ENCODE measurements around the gene SDK1. TPM values are rescaled to one million over a fixed set of nuclear protein-coding genes. Genes with fewer than 3 reads are reported as not detected.

SDK1 gene
- total RNA-seq, 3 donors from 2014 or later (not counting 1 experiment from before 2014, with no cell fraction given), result 0.05 to 0.11 TPM; not detected in 1

DNA sequence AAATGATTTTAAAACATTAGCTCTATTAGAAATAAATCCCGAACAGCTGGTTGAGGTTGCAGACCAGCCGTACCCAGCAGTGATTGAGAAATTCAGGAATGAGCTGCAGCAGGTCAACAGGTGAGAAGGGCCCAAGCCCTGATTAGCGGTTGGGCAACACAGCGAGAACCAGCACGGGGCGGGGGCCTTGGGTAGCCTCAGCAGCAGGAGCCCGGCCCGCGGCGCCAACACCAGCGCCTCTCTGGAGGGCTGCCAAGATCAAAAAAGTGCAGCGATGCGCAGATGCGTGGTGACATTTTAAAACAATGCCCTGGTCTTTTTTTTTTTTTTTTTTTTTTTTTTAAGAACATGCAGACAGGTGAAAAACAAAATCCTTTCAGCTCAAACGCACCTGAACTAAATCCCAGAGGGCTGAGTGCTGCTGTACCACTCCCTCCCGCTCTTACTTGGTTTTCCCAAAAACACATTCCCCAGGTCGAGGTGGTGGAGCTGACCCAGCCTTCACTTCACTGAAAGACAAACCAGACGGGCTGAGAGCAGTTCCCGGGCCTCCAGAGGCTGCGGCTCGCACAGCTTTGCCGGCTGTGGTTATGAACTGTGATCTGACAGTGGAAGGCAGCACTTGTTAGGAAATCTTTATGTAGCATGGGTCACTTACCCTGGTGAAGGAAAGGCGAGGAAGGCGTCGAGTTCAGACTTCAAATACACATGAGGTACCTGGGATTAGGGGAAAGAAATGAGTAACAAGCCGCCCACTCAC lies 579.4 kb downstream of the SDK1 start:
- no peak for ATAC-seq
- TF ChIP-seq, protein P1, sequence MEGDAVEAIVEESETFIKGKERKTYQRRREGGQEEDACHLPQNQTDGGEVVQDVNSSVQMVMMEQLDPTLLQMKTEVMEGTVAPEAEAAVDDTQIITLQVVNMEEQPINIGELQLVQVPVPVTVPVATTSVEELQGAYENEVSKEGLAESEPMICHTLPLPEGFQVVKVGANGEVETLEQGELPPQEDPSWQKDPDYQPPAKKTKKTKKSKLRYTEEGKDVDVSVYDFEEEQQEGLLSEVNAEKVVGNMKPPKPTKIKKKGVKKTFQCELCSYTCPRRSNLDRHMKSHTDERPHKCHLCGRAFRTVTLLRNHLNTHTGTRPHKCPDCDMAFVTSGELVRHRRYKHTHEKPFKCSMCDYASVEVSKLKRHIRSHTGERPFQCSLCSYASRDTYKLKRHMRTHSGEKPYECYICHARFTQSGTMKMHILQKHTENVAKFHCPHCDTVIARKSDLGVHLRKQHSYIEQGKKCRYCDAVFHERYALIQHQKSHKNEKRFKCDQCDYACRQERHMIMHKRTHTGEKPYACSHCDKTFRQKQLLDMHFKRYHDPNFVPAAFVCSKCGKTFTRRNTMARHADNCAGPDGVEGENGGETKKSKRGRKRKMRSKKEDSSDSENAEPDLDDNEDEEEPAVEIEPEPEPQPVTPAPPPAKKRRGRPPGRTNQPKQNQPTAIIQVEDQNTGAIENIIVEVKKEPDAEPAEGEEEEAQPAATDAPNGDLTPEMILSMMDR (IDR thresholded peaks at IDR 0.05), result no peak
- H3K36me3 ChIP-seq (ENCODE audit: control insufficient read depth, insufficient read depth, low read length), result no peaks in the 10 kb centered on the region
- Mint-ChIP-seq H3K9me3 (no peaks in the 10 kb centered on the region), H3K27me3 (ENCODE audit: low read depth in 2 of 2) (peaks cover 9 to 18% of the 10 kb centered on the region in 2 donors), H3K4me1 (no peaks in the 10 kb centered on the region), H3K27ac (no peak overlapping the region), H3K36me3 (no peaks in the 10 kb centered on the region), H3K4me3 (no peak overlapping the region)
- H3K4me1 ChIP-seq (ENCODE audit: control insufficient read depth, insufficient read depth, low read length), result no peaks in the 10 kb centered on the region
- no peaks in the 10 kb centered on the region for H3K9me3 ChIP-seq (ENCODE audit: control insufficient read depth, insufficient read depth, low read length)
- H3K27ac ChIP-seq (ENCODE audit: low read length), result no peak overlapping the region
- DNase-seq, result no peak
- WGBS (ENCODE audit: insufficient coverage), result 89% methylated on average over 26 of the region's 26 CpGs
- no peaks in the 10 kb centered on the region for H3K27me3 ChIP-seq (ENCODE audit: control insufficient read depth, insufficient read depth, low read length)
- intact Hi-C loops (cut with micrococcal nuclease), result no loop called here
- no peak overlapping the region for H3K4me3 ChIP-seq (ENCODE audit: low read length)

DNA sequence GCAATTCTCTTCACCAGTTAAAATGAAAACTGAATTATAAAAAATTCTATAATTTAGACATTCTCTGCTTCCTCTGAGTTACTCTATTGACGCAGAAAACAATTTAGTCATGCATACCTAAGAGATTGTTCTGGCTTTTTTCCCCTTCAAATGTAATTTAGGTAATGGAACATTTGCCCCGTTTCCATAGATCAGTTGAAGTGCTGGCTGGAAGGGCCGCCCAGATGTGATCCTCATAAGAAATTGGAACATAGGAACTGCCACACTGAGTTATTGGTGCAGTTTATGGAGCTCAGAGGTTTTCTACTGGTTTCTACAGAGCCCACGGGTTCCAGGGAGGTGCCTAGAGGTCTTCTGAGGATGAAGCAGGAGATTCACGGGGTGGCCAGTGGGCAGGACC lies 581.7 kb downstream of the SDK1 start:
- Histone ChIP-seq H3K27me3 (ENCODE audit: control insufficient read depth, insufficient read depth, low read length) (no peaks in the 10 kb centered on the region), H3K9me3 (ENCODE audit: control insufficient read depth, insufficient read depth, low read length) (no peaks in the 10 kb centered on the region), H3K27ac (ENCODE audit: low read length) (no peak overlapping the region), H3K36me3 (ENCODE audit: control insufficient read depth, insufficient read depth, low read length) (no peaks in the 10 kb centered on the region), H3K4me3 (ENCODE audit: low read length) (no peak overlapping the region), H3K4me1 (ENCODE audit: control insufficient read depth, insufficient read depth, low read length) (no peaks in the 10 kb centered on the region)
- WGBS (ENCODE audit: insufficient coverage), result 83% methylated on average over 5 of the region's 5 CpGs
- no peak for ATAC-seq
- no peak overlapping the region for H3K4me3 Mint-ChIP-seq
- peaks cover 9 to 15% of the 10 kb centered on the region in 2 donors for H3K27me3 Mint-ChIP-seq (ENCODE audit: low read depth in 2 of 2)
- no peak for DNase-seq
- no peaks in the 10 kb centered on the region for H3K9me3 Mint-ChIP-seq
- no peak overlapping the region for H3K27ac Mint-ChIP-seq
- H3K36me3 Mint-ChIP-seq, result no peaks in the 10 kb centered on the region
- intact Hi-C loops (cut with micrococcal nuclease), result no loop called here
- TF ChIP-seq, protein P1 (IDR thresholded peaks at IDR 0.05), result no peak
- no peaks in the 10 kb centered on the region for H3K4me1 Mint-ChIP-seq

DNA sequence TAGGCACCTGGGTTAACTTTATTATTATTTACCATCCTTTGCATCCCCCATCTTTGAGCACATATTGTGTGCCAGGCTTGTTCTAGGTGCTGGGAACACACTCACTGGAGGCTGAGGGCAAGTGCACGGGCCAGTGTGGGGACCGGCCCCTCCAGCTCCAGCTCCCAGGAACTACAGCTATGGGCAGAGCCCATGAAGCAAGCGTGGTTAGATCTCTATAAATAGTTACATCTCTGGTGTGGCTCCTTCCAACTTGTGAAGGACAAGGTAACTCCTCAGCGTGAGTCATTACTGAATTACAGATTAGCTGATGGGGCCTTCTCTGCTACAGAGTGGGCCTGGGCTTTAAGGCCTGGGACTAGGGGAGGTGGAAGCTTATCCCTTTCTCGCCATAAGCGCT lies 583.5 kb downstream of the SDK1 start:
- Mint-ChIP-seq H3K4me3 (no peak overlapping the region), H3K27me3 (ENCODE audit: low read depth in 2 of 2) (peaks cover 9 to 15% of the 10 kb centered on the region in 2 donors), H3K9me3 (no peaks in the 10 kb centered on the region), H3K27ac (no peak overlapping the region), H3K4me1 (no peaks in the 10 kb centered on the region), H3K36me3 (no peaks in the 10 kb centered on the region)
- no peak for DNase-seq
- Histone ChIP-seq H3K4me1 (ENCODE audit: control insufficient read depth, insufficient read depth, low read length) (no peaks in the 10 kb centered on the region), H3K4me3 (ENCODE audit: low read length) (no peak overlapping the region), H3K9me3 (ENCODE audit: control insufficient read depth, insufficient read depth, low read length) (no peaks in the 10 kb centered on the region), H3K27ac (ENCODE audit: low read length) (no peak overlapping the region), H3K27me3 (ENCODE audit: control insufficient read depth, insufficient read depth, low read length) (no peaks in the 10 kb centered on the region), H3K36me3 (ENCODE audit: control insufficient read depth, insufficient read depth, low read length) (no peaks in the 10 kb centered on the region)
- intact Hi-C loops (cut with micrococcal nuclease), result no loop called here
- 83% methylated on average over 6 of the region's 6 CpGs for WGBS (ENCODE audit: insufficient coverage)
- TF ChIP-seq, protein P1 (IDR thresholded peaks at IDR 0.05), result no peak
- no peak for ATAC-seq
